Large intestine (tissue), 3 donors: ENCODE measurements around the gene CLIC4. TPM values are rescaled to one million over a fixed set of nuclear protein-coding genes. Genes with fewer than 3 reads are reported as not detected.

Experiments
- DNase-seq, 2 donors: peaks; one replicate each; pipeline versions ENCODE4 v3.0.0 to v3.0.0-alpha.2; 2013
- H3K27ac ChIP-seq: one replicate; pipeline ENCODE4 v1.5.1; 2013; ENCODE audit warnings: low read length
- H3K27me3 ChIP-seq: 2 replicates; pipeline ENCODE4 v1.6.1; 2013; ENCODE audit warnings: low read length; ENCODE audit not compliant: control insufficient read depth, insufficient read depth
- H3K36me3 ChIP-seq: 2 replicates; pipeline ENCODE4 v1.6.1; 2013; ENCODE audit warnings: low read length; ENCODE audit not compliant: control insufficient read depth, insufficient read depth
- H3K4me1 ChIP-seq: one replicate; pipeline ENCODE4 v1.6.1; 2013; ENCODE audit warnings: low read length; ENCODE audit not compliant: control insufficient read depth, insufficient read depth
- H3K4me3 ChIP-seq: one replicate; pipeline ENCODE4 v1.5.1; 2013; ENCODE audit warnings: low read length
- H3K9me3 ChIP-seq: one replicate; pipeline ENCODE4 v1.6.1; 2013; ENCODE audit warnings: mild to moderate bottlenecking, low read depth, low read length, moderate library complexity; ENCODE audit not compliant: control insufficient read depth
- WGBS: methylation state at CpG from one replicate; pipeline ENCODE4 v1.1.5; 2013; ENCODE audit warnings: low lambda C conversion rate; ENCODE audit not compliant: insufficient coverage; 5-methylcytosine and 5-hydroxymethylcytosine counted together
- polyA plus RNA-seq: library from polyadenylated mRNA; unstranded; fragments of 120-200 nt; gene quantifications from one replicate; pipeline ENCODE4 v1.2.1, GENCODE V29; 2013

Gene CLIC4
- polyA plus RNA-seq, 1 donor, result 70.3 TPM

DNA sequence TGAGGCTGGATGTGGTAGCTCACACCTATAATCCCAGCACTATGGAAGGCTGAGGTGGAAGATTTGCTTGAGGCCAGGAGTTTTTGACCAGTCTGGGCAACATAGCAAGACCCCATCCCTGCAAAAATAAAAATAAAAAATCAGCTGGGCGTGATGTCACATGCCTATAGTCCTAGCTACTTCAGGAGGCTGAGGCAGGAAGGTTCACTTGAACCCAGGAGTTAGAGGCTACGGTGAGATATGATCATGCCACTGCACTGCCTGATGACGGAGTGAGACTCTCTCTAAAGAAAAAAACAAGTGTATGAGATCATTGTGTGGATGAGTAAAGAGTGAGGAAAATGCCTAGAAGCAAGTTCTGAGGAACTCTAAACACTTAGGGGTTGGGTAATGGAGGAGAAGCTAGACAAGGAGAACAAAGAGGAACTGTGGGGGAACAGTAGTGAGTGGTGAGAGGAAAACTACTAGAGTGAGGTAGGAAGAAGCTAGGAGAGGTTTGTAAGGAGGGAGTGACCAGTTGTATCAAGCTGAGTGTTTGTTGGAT is 17.0 kb downstream of the CLIC4 start:
- H3K27ac ChIP-seq, result no peak overlapping the region
- no peak overlapping the region for H3K4me3 ChIP-seq
- peaks cover 5% of the 10 kb centered on the region for H3K4me1 ChIP-seq
- no peaks in the 10 kb centered on the region for H3K36me3 ChIP-seq
- no peak for DNase-seq
- H3K9me3 ChIP-seq, result no peaks in the 10 kb centered on the region
- no CpG with 5 or more reads among the region's 3 CpGs for WGBS
- H3K27me3 ChIP-seq, result no peaks in the 10 kb centered on the region

DNA sequence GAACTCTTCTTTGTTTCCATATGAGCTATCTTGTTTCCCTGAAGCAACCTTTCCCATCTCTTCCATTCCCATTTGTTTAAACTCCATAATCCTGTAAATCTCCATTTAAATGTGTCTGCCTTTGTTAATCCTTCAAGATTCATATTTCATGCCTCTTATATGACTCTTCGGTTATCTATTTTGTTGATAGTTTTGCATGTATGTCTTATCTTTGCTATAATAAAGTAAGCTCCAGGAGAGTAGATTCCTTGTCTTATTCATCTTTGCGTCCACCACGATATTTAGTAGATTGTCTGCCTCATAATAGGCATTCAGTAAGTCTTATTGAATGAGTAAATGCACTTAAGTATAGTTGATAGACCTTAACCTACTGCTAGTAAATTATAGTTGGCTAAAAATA is 18.4 kb downstream of the CLIC4 start:
- WGBS, result 80% methylated on average over 1 of the region's 3 CpGs
- Histone ChIP-seq H3K4me3 (no peak overlapping the region), H3K9me3 (no peaks in the 10 kb centered on the region), H3K27ac (no peak overlapping the region), H3K4me1 (peaks cover 8% of the 10 kb centered on the region), H3K36me3 (no peaks in the 10 kb centered on the region), H3K27me3 (no peaks in the 10 kb centered on the region)
- DNase-seq, result no peak

DNA sequence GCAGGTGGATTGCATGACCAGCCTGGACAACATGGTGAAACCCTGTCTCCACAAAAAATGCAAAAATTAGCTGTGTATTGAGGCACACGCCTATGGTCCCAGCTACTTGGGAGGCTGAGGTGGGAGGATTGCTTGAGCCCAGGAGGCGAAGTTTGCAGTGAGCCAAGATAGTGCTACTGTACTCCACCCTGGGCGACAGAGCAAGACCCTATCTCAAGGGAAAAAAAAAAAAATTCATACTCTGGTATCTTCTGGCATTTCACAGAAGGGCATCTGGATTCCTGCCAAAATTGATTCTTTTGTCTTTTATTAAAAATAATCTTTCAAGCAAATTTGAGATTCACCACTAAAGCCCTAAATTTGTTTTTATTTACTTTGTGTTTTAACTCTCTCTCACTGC is 19.2 kb downstream of the CLIC4 start:
- H3K27ac ChIP-seq, result no peak overlapping the region
- peaks cover 8% of the 10 kb centered on the region for H3K4me1 ChIP-seq
- H3K27me3 ChIP-seq, result no peaks in the 10 kb centered on the region
- no peak overlapping the region for H3K4me3 ChIP-seq
- no CpG with 5 or more reads among the region's 3 CpGs for WGBS
- no peak for DNase-seq
- no peaks in the 10 kb centered on the region for H3K9me3 ChIP-seq
- no peaks in the 10 kb centered on the region for H3K36me3 ChIP-seq

DNA sequence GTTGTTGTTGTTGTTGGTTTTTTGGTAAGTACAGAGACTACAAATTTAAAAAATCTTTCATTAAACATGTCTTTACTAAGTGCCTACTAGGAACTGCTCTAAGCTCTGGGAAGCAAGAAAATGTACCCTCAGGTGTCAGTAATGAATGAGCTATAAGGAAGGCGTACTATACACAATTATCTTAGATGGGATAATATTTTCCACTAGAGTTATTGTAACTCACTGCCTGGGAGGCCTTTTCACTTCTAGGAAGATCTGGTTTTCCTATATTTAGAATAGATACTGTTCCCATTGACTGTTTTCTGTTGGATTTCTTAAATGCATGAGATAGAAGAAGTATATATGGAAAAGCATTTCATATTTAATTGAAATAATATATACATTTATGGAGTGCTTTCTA is 19.6 kb downstream of the CLIC4 start:
- H3K27me3 ChIP-seq, result no peaks in the 10 kb centered on the region
- no CpG with 5 or more reads among the region's 1 CpG for WGBS
- no peaks in the 10 kb centered on the region for H3K36me3 ChIP-seq
- DNase-seq, result no peak
- no peak overlapping the region for H3K4me3 ChIP-seq
- no peak overlapping the region for H3K27ac ChIP-seq
- no peaks in the 10 kb centered on the region for H3K9me3 ChIP-seq
- H3K4me1 ChIP-seq, result peaks cover 8% of the 10 kb centered on the region

DNA sequence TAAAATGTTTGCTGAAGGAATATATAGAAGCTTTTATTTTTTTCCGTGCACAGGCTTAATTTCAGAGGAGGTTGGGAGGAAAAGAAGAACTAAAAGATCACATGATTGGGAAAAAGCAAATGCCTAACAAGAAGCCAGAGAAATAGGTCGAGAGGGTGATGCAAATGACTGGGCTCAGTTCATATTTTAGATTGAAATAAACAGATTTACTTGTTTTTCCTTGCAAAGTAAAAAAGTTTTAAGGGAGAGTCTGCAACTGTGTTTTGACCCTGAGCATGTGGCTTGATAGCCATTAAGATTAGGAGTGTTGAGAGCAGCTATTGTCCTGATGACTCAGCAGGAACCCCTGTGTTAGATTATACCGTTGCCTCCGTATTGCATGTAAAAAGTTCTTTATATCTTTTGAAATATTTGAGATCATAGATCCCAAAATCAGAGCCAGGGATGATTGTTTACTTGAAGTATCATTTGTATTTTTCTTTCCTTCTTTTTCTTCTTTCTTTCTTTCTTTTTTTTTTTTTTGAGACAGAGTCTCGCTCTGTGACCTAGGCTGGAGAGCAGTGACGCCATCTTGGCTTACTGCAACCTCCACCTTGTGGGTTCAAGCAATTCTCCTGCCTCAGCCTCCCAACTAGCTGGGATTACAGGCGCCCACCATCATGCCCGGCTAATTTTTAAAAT is 20.2 kb downstream of the CLIC4 start:
- Histone ChIP-seq H3K4me1 (peaks cover 8% of the 10 kb centered on the region), H3K4me3 (no peak overlapping the region), H3K9me3 (no peaks in the 10 kb centered on the region), H3K27ac (no peak overlapping the region), H3K36me3 (no peaks in the 10 kb centered on the region), H3K27me3 (no peaks in the 10 kb centered on the region)
- 33% methylated on average over 2 of the region's 8 CpGs for WGBS
- DNase-seq, result peak in 1 of 2 donors; percentile 48

DNA sequence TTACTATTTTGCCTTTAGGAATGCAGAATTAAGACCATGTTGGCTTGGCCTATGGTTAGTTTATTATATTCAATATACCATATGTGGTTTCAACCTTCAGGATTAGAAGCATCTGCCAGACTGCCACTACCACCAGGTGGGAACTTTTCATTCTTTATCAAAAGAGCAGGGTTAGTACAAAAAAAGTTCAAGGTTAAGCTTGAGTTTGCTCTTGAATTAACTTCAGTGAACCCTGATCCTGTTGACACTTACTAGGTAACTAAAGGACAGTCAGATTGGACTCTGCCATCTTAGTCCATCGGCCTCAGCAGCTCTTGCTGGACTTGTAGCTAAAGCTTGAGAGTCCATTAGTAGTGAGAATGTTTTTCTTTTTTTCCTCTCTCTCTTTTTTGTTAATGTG is 22.1 kb downstream of the CLIC4 start:
- peak; percentile 64 to 79 for DNase-seq
- Histone ChIP-seq H3K9me3 (no peaks in the 10 kb centered on the region), H3K27ac (no peak overlapping the region), H3K27me3 (no peaks in the 10 kb centered on the region), H3K4me3 (no peak overlapping the region), H3K4me1 (peaks cover 8% of the 10 kb centered on the region), H3K36me3 (no peaks in the 10 kb centered on the region)
- WGBS, result no CpG with 5 or more reads among the region's 1 CpG

DNA sequence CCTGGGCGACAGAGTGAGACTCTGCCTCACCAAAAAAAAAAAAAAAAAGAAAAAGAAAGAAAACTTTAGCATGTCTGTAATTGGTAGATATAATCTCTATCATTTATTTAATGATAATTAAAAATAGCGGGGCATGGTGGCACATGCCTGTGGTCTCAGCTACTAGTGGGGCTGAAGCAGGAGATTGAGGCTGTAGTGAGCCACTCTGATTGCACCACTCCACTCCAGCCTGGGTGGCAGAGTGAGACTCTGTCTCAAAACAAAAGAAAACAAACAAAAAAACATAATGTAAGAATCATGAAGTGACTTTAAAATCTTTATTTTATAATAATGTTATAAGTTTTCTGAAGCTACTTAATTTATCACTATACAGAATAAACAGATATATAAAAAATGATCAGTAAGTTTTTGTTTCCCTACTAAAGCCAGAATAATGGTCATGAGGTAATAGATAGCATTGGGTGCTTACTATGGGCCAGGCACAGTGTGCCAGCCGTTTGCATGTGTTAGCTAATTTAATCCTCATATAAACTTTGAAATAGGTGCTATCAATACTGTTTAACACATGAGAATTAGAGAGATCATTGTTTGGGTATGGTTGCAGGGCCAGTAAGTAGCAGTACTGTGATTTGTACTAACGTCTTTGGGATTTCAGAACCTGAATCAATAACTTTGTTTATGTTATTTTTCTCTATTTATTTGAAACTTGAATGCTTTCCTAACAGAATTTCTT is 23.8 kb downstream of the CLIC4 start:
- H3K27me3 ChIP-seq, result no peaks in the 10 kb centered on the region
- 100% methylated on average over 2 of the region's 4 CpGs for WGBS
- no peaks in the 10 kb centered on the region for H3K9me3 ChIP-seq
- no peak for DNase-seq
- no peak overlapping the region for H3K4me3 ChIP-seq
- no peaks in the 10 kb centered on the region for H3K36me3 ChIP-seq
- H3K4me1 ChIP-seq, result peaks cover 8% of the 10 kb centered on the region
- H3K27ac ChIP-seq, result no peak overlapping the region

DNA sequence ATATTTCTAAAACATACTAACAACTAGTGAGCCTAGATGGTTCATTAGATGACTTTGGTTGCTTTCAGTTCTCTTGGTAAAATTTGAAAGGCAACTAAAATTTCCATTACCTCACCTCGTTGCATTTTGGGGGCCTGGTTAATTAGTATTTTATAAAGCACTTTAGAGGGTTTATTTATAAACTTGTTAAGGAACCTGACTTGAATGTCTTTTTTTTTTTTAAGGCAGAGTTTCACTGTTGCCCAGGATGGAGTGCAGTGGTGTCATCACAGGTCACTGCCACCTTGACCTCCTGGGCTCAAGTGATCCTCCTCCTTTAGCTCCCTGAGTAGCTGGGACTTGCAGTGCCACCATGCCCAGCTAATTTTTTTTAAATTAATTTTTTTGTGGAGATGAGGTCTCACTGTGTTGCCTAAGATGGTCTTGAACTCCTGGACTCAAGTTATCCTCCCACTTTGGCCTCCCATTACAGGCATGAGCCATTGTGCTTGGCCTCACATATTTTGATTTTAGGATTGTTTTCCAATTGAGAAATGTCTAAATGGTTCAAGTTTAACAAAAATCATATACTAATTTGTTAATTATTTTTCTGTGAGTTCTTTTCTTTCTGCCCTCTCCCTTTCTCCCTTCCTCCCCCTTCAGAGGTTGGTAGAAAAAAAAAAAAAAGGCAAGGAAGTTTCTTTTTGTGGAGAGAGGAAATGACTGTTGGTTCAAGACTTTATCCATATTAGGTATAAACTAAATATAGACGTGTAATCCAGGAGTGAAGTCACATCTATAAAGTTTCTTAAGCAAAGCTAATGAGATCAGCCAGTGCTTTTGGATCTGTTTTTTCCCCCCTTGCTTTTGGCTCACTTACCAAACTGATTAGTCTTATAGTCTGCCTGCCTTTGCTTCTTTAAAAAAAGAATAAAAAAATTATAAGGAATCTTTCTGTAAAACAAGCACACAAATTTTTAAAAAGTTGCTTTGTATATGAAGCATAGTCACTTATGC is 24.7 kb downstream of the CLIC4 start:
- Histone ChIP-seq H3K4me3 (no peak overlapping the region), H3K36me3 (no peaks in the 10 kb centered on the region), H3K9me3 (no peaks in the 10 kb centered on the region), H3K4me1 (peaks cover 8% of the 10 kb centered on the region), H3K27ac (peak overlapping the region; percentile 60), H3K27me3 (no peaks in the 10 kb centered on the region)
- peak in 1 of 2 donors; percentile 33 for DNase-seq
- no CpG with 5 or more reads among the region's 2 CpGs for WGBS

DNA sequence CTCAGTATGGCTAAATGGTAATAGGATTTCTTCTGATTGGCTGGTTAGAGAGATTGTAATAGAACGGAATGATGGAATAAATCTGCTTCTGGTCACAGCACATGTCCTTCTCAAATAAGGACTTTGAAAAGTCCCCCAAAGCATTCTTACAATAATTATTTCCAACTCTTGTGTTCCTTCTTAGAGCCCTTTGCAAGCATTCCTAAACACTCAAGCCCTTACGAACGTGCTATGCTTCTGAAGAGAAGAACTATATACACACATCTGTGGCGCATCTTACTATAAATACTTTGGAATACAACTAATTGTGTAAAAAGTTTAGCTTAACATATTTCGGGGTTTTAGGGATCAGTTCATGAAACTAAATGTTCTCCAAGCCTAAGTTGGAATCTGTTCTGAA is 25.6 kb downstream of the CLIC4 start:
- no peak overlapping the region for H3K4me3 ChIP-seq
- 70% methylated on average over 2 of the region's 5 CpGs for WGBS

DNA sequence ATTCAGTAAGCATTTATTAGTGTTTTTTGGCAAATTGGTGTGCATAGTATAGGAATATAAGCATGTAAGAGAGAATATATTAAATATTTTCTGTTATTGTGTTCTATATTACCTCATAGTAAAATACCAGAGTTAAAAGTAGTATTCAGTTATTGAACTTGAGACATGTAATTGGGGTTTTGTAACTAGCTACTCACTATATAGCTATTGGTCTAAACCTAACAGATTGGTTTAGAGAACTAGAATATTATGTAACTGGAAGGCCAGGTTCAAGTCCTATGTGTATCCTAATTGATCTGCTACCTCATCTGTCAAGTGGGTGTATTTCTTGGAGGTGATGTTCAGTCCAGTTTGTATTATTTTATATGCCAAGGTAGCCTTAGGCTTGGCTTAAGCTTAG is 26.3 kb downstream of the CLIC4 start:
- no peak overlapping the region for H3K4me3 ChIP-seq
- H3K36me3 ChIP-seq, result no peaks in the 10 kb centered on the region
- H3K27me3 ChIP-seq, result no peaks in the 10 kb centered on the region
- peaks cover 4% of the 10 kb centered on the region for H3K4me1 ChIP-seq
- DNase-seq, result no peak
- H3K27ac ChIP-seq, result peak overlapping the region; percentile 17
- H3K9me3 ChIP-seq, result no peaks in the 10 kb centered on the region

More for the DNA sequence above, 25.6 kb downstream of the CLIC4 start:
- Histone ChIP-seq H3K36me3 (no peaks in the 10 kb centered on the region), H3K4me1 (peaks cover 4% of the 10 kb centered on the region), H3K27me3 (no peaks in the 10 kb centered on the region), H3K9me3 (no peaks in the 10 kb centered on the region), H3K27ac (peak overlapping the region; percentile 17)
- DNase-seq, result no peak
